GM12892 (cell line): ENCODE measurements around the gene PGAM2. TPM values are rescaled to one million over a fixed set of nuclear protein-coding genes. Genes with fewer than 3 reads are reported as not detected.

Experiments used
- DNase-seq: peaks from one replicate; pipeline ENCODE4 v3.0.0; 2011; ENCODE audit not compliant: insufficient read length
- FAIRE-seq: peaks from 2 replicates; lab custom pipeline; 2011; peaks lifted over from hg19 to GRCh38; lab: Jason Lieb, UNC
- POLR2A ChIP-seq: IDR thresholded peaks from 2 replicates; pipeline ENCODE4 v1.6.1; 2011; ENCODE audit warnings: low read depth, low read length, control low read depth
- POLR2AphosphoS5 ChIP-seq: IDR thresholded peaks from 2 replicates; pipeline ENCODE4 v1.6.1; 2011; ENCODE audit warnings: low read depth, low read length, control low read depth
- TAF1 ChIP-seq: IDR thresholded peaks from 2 replicates; pipeline ENCODE4 v1.6.1; 2011; ENCODE audit warnings: low read depth, mild to moderate bottlenecking, control low read depth, low read length, borderline replicate concordance
- polyA plus RNA-seq: library from polyadenylated mRNA; unstranded; fragments of >200 nt; gene quantifications from one replicate; pipeline ENCODE4 v1.2.1, GENCODE V29; 2012; ENCODE audit warnings: missing spikeins, inconsistent platforms; ENCODE audit not compliant: missing spikeins

Gene PGAM2
- polyA plus RNA-seq = not detected

GRCh38 chr7:44065431-44066110 is at the start of gene PGAM2:
TSS of gene PGAM2 (minus strand) at chr7:44065567. CDS start at chr7:44065529, 38 bp downstream.
- DNase-seq (no peak), FAIRE-seq (no peak)
- TF ChIP-seq TAF1 (no peak), POLR2A (no peak), POLR2AphosphoS5 (peak; percentile 23; the same call in 1 of the 2 replicates)

DNA sequence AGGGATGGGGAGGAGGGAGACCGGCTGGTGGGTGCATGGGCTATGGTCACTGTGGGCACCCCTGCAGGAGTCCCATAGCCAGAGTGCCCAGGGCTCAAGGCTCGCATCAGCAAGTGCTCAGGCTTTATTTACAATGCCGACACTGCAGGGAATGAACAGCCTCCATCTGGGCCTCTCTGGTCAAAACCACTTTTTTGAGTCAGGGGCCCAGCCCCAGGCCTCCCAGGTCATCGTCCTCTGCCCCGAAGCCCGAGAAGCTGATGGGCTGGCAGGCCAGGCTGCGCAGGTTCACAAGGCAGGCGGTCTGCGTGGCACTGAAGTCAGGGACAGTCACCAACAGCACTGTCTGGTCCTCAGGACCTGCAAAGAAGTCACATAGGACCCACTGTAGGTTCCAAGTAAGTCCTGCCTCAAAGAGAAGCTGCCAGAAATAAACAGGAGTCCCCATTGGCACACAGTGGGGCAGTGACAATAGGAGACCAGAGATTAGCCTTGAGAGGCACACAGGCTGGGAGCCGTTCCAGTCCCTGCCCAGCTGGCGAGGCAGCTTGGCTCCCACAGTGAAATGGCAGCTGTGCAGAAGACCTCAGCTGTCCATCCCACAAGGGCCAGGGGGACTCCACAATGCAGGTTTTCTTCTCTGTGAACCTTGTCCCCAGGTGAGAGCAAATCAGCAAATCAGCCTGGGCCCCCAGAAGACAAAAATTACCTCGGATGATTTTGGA is 49.4 kb upstream of the PGAM2 start:
- FAIRE-seq = no peak
- no peak for DNase-seq
- TF ChIP-seq TAF1 (no peak), POLR2A (no peak), POLR2AphosphoS5 (no peak)

- no peak for FAIRE-seq
- no peak for TF ChIP-seq POLR2A
- TF ChIP-seq TAF1 = no peak
- DNase-seq = no peak
Measured at GRCh38 chr7:44113764-44114354, 48.5 kb upstream of the PGAM2 start.

- DNase-seq (no peak), FAIRE-seq (no peak)
- TF ChIP-seq TAF1 = no peak
- no peak for TF ChIP-seq POLR2A
- no peak for TF ChIP-seq POLR2AphosphoS5
Measured at GRCh38 chr7:44112997-44113763, 47.8 kb upstream of the PGAM2 start.

GRCh38 chr7:44112231-44112996 is 47.0 kb upstream of the PGAM2 start:
- DNase-seq = no peak
- FAIRE-seq = no peak
- TF ChIP-seq POLR2AphosphoS5 (no peak), TAF1 (no peak), POLR2A (no peak)

DNA sequence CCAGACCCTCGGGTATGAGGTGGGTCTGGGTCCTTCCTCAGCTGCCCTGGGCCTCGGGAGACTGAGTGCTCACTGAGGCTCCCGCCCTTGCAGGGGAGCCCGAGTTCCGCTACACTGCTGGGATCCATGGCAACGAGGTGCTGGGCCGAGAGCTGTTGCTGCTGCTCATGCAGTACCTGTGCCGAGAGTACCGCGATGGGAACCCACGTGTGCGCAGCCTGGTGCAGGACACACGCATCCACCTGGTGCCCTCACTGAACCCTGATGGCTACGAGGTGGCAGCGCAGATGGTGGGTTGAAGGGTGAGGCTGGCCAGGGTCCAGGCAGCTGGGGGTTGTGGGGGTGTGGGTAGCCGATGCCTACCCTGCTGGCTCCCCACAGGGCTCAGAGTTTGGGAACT is 46.4 kb upstream of the PGAM2 start:
- TF ChIP-seq POLR2AphosphoS5 (no peak), POLR2A (peak; percentile 20; the same call in 1 of the 2 replicates)
- no peak for FAIRE-seq
- no peak for DNase-seq

DNA sequence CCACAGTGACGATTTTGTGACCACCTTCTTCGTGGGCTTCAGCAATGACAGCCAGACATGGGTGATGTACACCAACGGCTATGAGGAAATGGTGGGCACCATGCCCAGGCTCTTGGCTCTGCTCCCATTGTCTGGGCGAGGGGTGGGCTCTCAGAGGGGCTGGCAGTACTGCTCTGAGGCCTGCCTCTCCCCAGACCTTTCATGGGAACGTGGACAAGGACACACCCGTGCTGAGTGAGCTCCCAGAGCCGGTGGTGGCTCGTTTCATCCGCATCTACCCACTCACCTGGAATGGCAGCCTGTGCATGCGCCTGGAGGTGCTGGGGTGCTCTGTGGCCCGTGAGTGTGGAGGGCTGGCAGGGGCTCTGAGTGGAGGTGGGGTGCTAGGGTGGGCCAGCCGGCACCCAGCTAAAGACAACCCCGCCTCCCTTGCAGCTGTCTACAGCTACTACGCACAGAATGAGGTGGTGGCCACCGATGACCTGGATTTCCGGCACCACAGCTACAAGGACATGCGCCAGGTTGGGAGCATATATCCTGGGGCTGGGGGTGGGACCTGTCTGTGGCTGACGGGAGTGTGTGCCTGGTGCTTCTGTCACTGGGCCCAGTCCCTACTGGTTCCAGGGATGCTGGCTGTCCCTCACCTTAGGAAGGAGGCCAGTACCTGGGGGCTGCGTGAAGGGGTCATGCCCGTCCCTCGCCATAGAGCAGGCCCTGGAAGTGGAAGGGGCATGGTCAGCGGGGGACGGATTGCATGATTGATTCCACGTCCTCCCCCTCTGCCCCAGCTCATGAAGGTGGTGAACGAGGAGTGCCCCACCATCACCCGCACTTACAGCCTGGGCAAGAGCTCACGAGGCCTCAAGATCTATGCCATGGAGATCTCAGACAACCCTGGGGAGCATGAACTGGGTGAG is 45.6 kb upstream of the PGAM2 start:
- FAIRE-seq = no peak
- no peak for DNase-seq
- TF ChIP-seq POLR2AphosphoS5 (no peak), TAF1 (no peak), POLR2A (no peak)

DNA sequence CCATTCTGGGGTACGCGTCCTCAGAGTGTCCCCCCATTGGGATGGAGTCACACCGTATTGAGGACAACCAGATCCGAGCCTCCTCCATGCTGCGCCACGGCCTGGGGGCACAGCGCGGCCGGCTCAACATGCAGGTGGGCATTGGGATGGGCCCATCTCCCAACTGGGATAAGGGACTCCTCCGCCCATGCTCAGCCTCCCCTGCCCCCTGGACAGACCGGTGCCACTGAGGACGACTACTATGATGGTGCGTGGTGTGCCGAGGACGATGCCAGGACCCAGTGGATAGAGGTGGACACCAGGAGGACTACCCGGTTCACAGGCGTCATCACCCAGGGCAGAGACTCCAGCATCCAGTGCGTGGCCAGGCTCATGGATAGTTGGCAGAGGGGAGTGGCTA is 44.6 kb upstream of the PGAM2 start:
- no peak for DNase-seq
- no peak for FAIRE-seq
- TF ChIP-seq POLR2A (no peak), POLR2AphosphoS5 (no peak), TAF1 (no peak)

DNA sequence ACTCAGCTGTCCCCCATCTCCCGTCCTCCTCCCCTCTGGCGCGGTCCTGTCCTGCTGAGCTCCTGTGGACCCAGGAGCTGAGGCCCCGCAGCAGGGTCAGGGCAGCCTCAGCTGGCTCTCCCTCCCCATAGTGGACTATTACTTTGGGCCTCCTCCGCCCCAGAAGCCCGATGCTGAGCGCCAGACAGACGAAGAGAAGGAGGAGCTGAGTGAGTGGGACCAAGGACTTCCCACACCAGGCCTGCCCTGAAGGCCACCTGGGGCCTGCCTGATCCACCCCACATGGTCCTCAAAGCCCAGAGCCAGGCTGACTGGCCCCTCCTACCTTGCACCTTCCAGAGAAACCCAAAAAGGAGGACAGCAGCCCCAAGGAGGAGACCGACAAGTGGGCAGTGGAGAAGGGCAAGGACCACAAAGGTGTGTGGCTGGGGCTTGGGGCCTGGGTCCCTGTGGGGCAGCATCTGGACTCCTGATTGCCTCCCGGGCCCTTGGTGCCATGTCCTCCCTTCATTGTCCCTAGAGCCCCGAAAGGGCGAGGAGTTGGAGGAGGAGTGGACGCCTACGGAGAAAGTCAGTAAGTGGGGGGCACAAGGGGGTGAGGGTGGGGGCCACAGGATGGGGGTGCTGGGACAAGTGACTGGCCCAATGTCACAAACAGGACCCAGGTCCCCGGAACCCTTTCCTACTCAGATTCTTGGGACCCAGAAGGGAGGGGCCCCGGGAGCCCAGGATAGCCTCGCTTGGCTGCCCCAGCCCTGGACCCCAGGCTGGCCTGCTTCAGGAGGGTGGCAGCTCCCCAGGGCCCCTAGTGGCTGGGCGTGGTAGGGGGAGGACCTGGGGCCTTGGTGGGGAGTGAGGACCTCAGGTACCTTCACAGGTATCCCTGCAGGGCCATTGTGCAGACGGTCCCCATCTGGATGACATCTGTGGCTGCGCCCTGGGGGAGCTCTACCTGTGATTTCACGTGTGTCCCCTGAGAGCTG is 43.7 kb upstream of the PGAM2 start:
- TF ChIP-seq TAF1 (no peak), POLR2A (no peak), POLR2AphosphoS5 (no peak)
- no peak for FAIRE-seq
- no peak for DNase-seq
